ENCODE data around the gene BANP.

DNA sequence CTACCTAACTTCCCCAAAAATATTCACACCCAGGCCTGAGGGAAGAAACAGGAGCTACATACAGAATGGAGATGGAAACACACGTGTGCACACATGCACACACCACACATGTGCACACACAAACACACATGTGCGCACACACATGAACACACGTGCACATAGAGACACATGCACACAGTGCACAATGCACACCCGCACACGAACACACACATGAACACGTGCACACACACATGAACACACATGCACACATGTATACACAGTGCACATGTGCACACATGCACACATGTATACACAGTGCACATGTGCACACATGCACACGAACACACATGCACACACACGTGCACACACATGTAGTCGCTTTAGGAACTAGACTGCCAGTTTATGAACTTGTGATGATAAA lies 33.7 kb upstream of the BANP start:
- TF ChIP-seq, protein P1, sequence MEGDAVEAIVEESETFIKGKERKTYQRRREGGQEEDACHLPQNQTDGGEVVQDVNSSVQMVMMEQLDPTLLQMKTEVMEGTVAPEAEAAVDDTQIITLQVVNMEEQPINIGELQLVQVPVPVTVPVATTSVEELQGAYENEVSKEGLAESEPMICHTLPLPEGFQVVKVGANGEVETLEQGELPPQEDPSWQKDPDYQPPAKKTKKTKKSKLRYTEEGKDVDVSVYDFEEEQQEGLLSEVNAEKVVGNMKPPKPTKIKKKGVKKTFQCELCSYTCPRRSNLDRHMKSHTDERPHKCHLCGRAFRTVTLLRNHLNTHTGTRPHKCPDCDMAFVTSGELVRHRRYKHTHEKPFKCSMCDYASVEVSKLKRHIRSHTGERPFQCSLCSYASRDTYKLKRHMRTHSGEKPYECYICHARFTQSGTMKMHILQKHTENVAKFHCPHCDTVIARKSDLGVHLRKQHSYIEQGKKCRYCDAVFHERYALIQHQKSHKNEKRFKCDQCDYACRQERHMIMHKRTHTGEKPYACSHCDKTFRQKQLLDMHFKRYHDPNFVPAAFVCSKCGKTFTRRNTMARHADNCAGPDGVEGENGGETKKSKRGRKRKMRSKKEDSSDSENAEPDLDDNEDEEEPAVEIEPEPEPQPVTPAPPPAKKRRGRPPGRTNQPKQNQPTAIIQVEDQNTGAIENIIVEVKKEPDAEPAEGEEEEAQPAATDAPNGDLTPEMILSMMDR (IDR thresholded peaks at IDR 0.05), result no peak
- no peak for TF ChIP-seq POLR2A (IDR thresholded peaks at IDR 0.05)
